Measurements from ENCODE around the gene TFAM. TPM values are rescaled to one million over a fixed set of nuclear protein-coding genes. Genes with fewer than 3 reads are reported as not detected.

TFAM gene
- total and polyA plus RNA-seq, 4 donors: 12.5 to 22.9 (median 18.4) TPM

DNA sequence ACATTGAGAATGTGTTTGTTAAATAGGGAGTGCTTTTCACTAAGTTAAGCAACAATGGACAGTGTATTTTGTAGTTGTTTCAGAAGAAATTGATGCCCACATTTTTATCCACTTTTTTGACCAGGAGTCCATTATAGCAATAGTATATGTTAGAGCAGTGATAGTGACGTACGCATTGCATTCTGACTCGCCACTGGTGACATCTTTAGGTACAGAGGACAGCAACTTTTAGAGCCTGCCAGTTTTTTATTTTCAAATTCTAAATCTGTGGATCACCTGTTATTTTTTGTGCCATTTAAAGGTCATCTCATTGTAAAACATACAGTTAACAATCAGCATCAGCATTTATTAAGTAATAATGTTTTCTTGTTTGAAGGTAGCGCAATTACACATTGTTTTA lies 49.0 kb upstream of the TFAM start:
- Histone ChIP-seq H3K4me3 (ENCODE audit: low read depth in 1 of 3, low read length in 3 of 3) (no peak overlapping the region), H3K36me3 (ENCODE audit: control insufficient read depth in 4 of 4, insufficient read depth in 3 of 4, low read depth in 1 of 4, low read length in 3 of 4) (no peaks in the 10 kb centered on the region), H3K9me3 (ENCODE audit: control insufficient read depth in 4 of 4, low read length in 3 of 4) (no peaks in the 10 kb centered on the region), H3K4me1 (ENCODE audit: control insufficient read depth in 4 of 4, insufficient read depth in 4 of 4, low read length in 3 of 4) (peaks cover 2 to 18% (median 7%) of the 10 kb centered on the region in 4 donors), H3K27ac (ENCODE audit: low read depth in 1 of 2, low read length in 2 of 2) (no peak overlapping the region), H3K27me3 (ENCODE audit: control insufficient read depth in 4 of 4, insufficient read depth in 4 of 4, low read length in 3 of 4) (no peaks in the 10 kb centered on the region), H3K9ac (ENCODE audit: low read depth in 1 of 2, low read length in 2 of 2) (no peak overlapping the region)
- 94% methylated on average over 4 of the region's 4 CpGs for WGBS
- DNase-seq (ENCODE audit: low spot score): no peak
- TF ChIP-seq, protein P1, sequence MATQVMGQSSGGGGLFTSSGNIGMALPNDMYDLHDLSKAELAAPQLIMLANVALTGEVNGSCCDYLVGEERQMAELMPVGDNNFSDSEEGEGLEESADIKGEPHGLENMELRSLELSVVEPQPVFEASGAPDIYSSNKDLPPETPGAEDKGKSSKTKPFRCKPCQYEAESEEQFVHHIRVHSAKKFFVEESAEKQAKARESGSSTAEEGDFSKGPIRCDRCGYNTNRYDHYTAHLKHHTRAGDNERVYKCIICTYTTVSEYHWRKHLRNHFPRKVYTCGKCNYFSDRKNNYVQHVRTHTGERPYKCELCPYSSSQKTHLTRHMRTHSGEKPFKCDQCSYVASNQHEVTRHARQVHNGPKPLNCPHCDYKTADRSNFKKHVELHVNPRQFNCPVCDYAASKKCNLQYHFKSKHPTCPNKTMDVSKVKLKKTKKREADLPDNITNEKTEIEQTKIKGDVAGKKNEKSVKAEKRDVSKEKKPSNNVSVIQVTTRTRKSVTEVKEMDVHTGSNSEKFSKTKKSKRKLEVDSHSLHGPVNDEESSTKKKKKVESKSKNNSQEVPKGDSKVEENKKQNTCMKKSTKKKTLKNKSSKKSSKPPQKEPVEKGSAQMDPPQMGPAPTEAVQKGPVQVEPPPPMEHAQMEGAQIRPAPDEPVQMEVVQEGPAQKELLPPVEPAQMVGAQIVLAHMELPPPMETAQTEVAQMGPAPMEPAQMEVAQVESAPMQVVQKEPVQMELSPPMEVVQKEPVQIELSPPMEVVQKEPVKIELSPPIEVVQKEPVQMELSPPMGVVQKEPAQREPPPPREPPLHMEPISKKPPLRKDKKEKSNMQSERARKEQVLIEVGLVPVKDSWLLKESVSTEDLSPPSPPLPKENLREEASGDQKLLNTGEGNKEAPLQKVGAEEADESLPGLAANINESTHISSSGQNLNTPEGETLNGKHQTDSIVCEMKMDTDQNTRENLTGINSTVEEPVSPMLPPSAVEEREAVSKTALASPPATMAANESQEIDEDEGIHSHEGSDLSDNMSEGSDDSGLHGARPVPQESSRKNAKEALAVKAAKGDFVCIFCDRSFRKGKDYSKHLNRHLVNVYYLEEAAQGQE (IDR thresholded peaks at IDR 0.05): no peak
- TF ChIP-seq, protein P2, sequence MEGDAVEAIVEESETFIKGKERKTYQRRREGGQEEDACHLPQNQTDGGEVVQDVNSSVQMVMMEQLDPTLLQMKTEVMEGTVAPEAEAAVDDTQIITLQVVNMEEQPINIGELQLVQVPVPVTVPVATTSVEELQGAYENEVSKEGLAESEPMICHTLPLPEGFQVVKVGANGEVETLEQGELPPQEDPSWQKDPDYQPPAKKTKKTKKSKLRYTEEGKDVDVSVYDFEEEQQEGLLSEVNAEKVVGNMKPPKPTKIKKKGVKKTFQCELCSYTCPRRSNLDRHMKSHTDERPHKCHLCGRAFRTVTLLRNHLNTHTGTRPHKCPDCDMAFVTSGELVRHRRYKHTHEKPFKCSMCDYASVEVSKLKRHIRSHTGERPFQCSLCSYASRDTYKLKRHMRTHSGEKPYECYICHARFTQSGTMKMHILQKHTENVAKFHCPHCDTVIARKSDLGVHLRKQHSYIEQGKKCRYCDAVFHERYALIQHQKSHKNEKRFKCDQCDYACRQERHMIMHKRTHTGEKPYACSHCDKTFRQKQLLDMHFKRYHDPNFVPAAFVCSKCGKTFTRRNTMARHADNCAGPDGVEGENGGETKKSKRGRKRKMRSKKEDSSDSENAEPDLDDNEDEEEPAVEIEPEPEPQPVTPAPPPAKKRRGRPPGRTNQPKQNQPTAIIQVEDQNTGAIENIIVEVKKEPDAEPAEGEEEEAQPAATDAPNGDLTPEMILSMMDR (IDR thresholded peaks at IDR 0.05; ENCODE audit: low read depth, low read length, missing input control): no peak
- no peak for TF ChIP-seq RXRA (IDR thresholded peaks at IDR 0.05)
- no peak for TF ChIP-seq TAF1 (conservative IDR thresholded peaks at IDR 0.05)
- no peak for TF ChIP-seq HNF4A (conservative IDR thresholded peaks at IDR 0.05)
- TF ChIP-seq FOXA1 (IDR thresholded peaks at IDR 0.05): no peak
- TF ChIP-seq FOXA2 (IDR thresholded peaks at IDR 0.05): no peak
- TF ChIP-seq HNF4G (IDR thresholded peaks at IDR 0.05): no peak
- TF ChIP-seq, protein P3, sequence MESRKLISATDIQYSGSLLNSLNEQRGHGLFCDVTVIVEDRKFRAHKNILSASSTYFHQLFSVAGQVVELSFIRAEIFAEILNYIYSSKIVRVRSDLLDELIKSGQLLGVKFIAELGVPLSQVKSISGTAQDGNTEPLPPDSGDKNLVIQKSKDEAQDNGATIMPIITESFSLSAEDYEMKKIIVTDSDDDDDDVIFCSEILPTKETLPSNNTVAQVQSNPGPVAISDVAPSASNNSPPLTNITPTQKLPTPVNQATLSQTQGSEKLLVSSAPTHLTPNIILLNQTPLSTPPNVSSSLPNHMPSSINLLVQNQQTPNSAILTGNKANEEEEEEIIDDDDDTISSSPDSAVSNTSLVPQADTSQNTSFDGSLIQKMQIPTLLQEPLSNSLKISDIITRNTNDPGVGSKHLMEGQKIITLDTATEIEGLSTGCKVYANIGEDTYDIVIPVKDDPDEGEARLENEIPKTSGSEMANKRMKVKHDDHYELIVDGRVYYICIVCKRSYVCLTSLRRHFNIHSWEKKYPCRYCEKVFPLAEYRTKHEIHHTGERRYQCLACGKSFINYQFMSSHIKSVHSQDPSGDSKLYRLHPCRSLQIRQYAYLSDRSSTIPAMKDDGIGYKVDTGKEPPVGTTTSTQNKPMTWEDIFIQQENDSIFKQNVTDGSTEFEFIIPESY (IDR thresholded peaks at IDR 0.05): no peak
- TF ChIP-seq, protein P4, sequence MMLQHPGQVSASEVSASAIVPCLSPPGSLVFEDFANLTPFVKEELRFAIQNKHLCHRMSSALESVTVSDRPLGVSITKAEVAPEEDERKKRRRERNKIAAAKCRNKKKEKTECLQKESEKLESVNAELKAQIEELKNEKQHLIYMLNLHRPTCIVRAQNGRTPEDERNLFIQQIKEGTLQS (IDR thresholded peaks at IDR 0.05): no peak
- TF ChIP-seq, protein P5, sequence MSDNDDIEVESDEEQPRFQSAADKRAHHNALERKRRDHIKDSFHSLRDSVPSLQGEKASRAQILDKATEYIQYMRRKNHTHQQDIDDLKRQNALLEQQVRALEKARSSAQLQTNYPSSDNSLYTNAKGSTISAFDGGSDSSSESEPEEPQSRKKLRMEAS (IDR thresholded peaks at IDR 0.05): no peak
- TF ChIP-seq YY1 (IDR thresholded peaks at IDR 0.05): no peak
- TF ChIP-seq RAD21 (IDR thresholded peaks at IDR 0.05): no peak
- no peak for TF ChIP-seq JUND (IDR thresholded peaks at IDR 0.05)
- no peak for TF ChIP-seq GABPA (IDR thresholded peaks at IDR 0.05 in 1 of 2, conservative IDR thresholded peaks at IDR 0.05 in 1 of 2)
- TF ChIP-seq EGR1 (IDR thresholded peaks at IDR 0.05; ENCODE audit: low read depth in 2 of 2): no peak
- no peak for TF ChIP-seq SP1 (IDR thresholded peaks at IDR 0.05)
- no peak for TF ChIP-seq NR2F2 (IDR thresholded peaks at IDR 0.05)

Data from liver (tissue), 9 donors.